IMR-90 (cell line): ENCODE data around the gene NEK11. TPM values are rescaled to one million over a fixed set of nuclear protein-coding genes. Genes with fewer than 3 reads are reported as not detected.

Experiments used
- ATAC-seq: fragments of 200-7000 bp; cut with Tn5 transposase; 2 replicates; pipeline ENCODE4 v1.9.1; 2020; ENCODE audit warnings: low read depth, mild to moderate bottlenecking, moderate library complexity
- BruUV-seq: library from RNA; stranded (reverse); fragments of 400-500 nt; replicated peaks from 2 replicates; lab custom pipeline; 2021; lab: Mats Ljungman, UMichigan
- CTCF ChIA-PET: fragments of 300-600 bp; formaldehyde crosslinking; extraction: SDS; loops from one replicate; lab custom pipeline; 2021; ENCODE audit warnings: antibody characterized with exemption; lab: Yijun Ruan, JAX
- POLR2A ChIA-PET: fragments of 300-600 bp; sonication (Branson Sonifier 250); formaldehyde crosslinking; loops from one replicate; lab custom pipeline; 2022; ENCODE audit warnings: antibody characterized with exemption; ENCODE audit not compliant: unreplicated experiment; lab: Charles Lee
- DNase-seq: peaks from one replicate; pipeline ENCODE4 v3.0.0; 2013
- H2AFZ ChIP-seq: replicated peaks from 2 replicates; pipeline ENCODE3; 2013; ENCODE audit warnings: low read length, mild to moderate bottlenecking; ENCODE audit not compliant: poor library complexity
- H2AK5ac ChIP-seq: 2 replicates; pipeline ENCODE4 v1.6.1; 2013; ENCODE audit warnings: low read depth, low read length, inconsistent platforms
- H2AK9ac ChIP-seq: replicated peaks from 2 replicates; pipeline ENCODE3; 2013; ENCODE audit warnings: mild to moderate bottlenecking, low read depth, low read length, moderate library complexity; ENCODE audit not compliant: poor library complexity
- H2BK120ac ChIP-seq: 2 replicates; pipeline ENCODE4 v1.6.1; 2013; ENCODE audit warnings: low read depth, low read length, inconsistent platforms
- H2BK15ac ChIP-seq: 3 replicates; pipeline ENCODE4 v1.6.1; 2013; ENCODE audit warnings: low read depth, low read length, inconsistent platforms
- H2BK20ac ChIP-seq: 2 replicates; pipeline ENCODE4 v1.6.1; 2013; ENCODE audit warnings: low read depth, mild to moderate bottlenecking, inconsistent platforms, low read length, moderate library complexity
- H2BK5ac ChIP-seq: 2 replicates; pipeline ENCODE4 v1.6.1; 2013; ENCODE audit warnings: mild to moderate bottlenecking, low read depth, low read length, inconsistent platforms; ENCODE audit not compliant: poor library complexity, severe bottlenecking
- H3K14ac ChIP-seq: replicated peaks from 2 replicates; pipeline ENCODE4 v1.6.1; 2013; ENCODE audit warnings: low read depth, low read length, inconsistent platforms
- H3K18ac ChIP-seq: 2 replicates; pipeline ENCODE4 v1.6.1; 2013; ENCODE audit warnings: low read depth, low read length, control low read depth
- H3K23ac ChIP-seq: 2 replicates; pipeline ENCODE4 v1.6.1; 2013; ENCODE audit warnings: low read depth, low read length, inconsistent platforms
- H3K27ac ChIP-seq: 2 replicates; pipeline ENCODE4 v1.5.1; 2013; ENCODE audit warnings: mild to moderate bottlenecking, control low read depth, low read length; ENCODE audit not compliant: insufficient read depth
- H3K27me3 ChIP-seq: 2 replicates; pipeline ENCODE4 v1.6.1; 2013; ENCODE audit warnings: low read length; ENCODE audit not compliant: control insufficient read depth, insufficient read depth
- H3K36me3 ChIP-seq: 2 replicates; pipeline ENCODE4 v1.6.1; 2013; ENCODE audit warnings: low read length, mixed read lengths; ENCODE audit not compliant: control insufficient read depth, insufficient read depth
- H3K4ac ChIP-seq: 2 replicates; pipeline ENCODE4 v1.6.1; 2013; ENCODE audit warnings: low read depth, low read length, inconsistent platforms
- H3K4me1 ChIP-seq: 2 replicates; pipeline ENCODE4 v1.6.1; 2013; ENCODE audit warnings: low read length, mixed read lengths; ENCODE audit not compliant: control insufficient read depth, insufficient read depth
- H3K4me2 ChIP-seq: 2 replicates; pipeline ENCODE4 v1.6.1; 2013; ENCODE audit warnings: low read depth, mild to moderate bottlenecking, control low read depth, low read length, moderate library complexity
- H3K4me3 ChIP-seq: 2 replicates; pipeline ENCODE4 v1.5.1; 2013; ENCODE audit warnings: low read depth, mild to moderate bottlenecking, control low read depth, low read length, moderate library complexity; ENCODE audit not compliant: insufficient read depth
- H3K56ac ChIP-seq: 2 replicates; pipeline ENCODE4 v1.6.1; 2013; ENCODE audit warnings: low read length, inconsistent platforms; ENCODE audit not compliant: insufficient read depth; ENCODE audit errors: extremely low read depth
- H3K79me1 ChIP-seq, 2 experiments: 2 replicates each; pipeline ENCODE4 v1.6.1; 2013; ENCODE audit warnings: low read length in 2 of 2, inconsistent platforms in 1 of 2, low read depth in 1 of 2
- H3K9ac ChIP-seq: 2 replicates; pipeline ENCODE4 v1.6.1; 2013; ENCODE audit warnings: low read depth, low read length, control low read depth
- H3K9me1 ChIP-seq: 2 replicates; pipeline ENCODE4 v1.6.1; 2013; ENCODE audit warnings: low read length, inconsistent platforms; ENCODE audit not compliant: insufficient read depth
- H3K9me3 ChIP-seq: 2 replicates; pipeline ENCODE4 v1.6.1; 2013; ENCODE audit warnings: low read length; ENCODE audit not compliant: control insufficient read depth, insufficient read depth
- H4K20me1 ChIP-seq: 2 replicates; pipeline ENCODE4 v1.6.1; 2013; ENCODE audit warnings: low read length, inconsistent platforms; ENCODE audit not compliant: insufficient read depth
- H4K5ac ChIP-seq: 2 replicates; pipeline ENCODE4 v1.6.1; 2013; ENCODE audit warnings: mild to moderate bottlenecking, low read depth, low read length, control low read depth
- H4K8ac ChIP-seq, 2 experiments: 2 replicates each; pipeline ENCODE4 v1.6.1; 2013; ENCODE audit warnings: low read depth in 2 of 2, low read length in 2 of 2, control low read depth in 1 of 2, inconsistent platforms in 1 of 2
- H4K91ac ChIP-seq: 2 replicates; pipeline ENCODE4 v1.6.1; 2013; ENCODE audit warnings: low read depth, low read length, inconsistent platforms; ENCODE audit not compliant: insufficient read depth
- BHLHE40 ChIP-seq: fragments of 150-350 bp; IDR thresholded peaks from 2 replicates; pipeline ENCODE4 v1.6.1; 2016; ENCODE audit warnings: mild to moderate bottlenecking, low read depth, low read length
- CEBPB ChIP-seq: IDR thresholded peaks from 2 replicates; pipeline ENCODE4 v1.6.1; 2012; ENCODE audit warnings: low read depth, low read length, improper control_type of control experiment
- NFE2L2 ChIP-seq: fragments of 150-350 bp; IDR thresholded peaks from 2 replicates; pipeline ENCODE4 v1.6.1; 2016; ENCODE audit warnings: low read depth, mild to moderate bottlenecking, low read length
- RAD21 ChIP-seq: IDR thresholded peaks from 2 replicates; pipeline ENCODE4 v1.6.1; 2012; ENCODE audit warnings: low read length, improper control_type of control experiment
- SMC3 ChIP-seq: fragments of 150-350 bp; IDR thresholded peaks from 2 replicates; pipeline ENCODE4 v1.6.1; 2016; ENCODE audit warnings: low read depth, mild to moderate bottlenecking, antibody characterized with exemption, low read length, moderate library complexity
- USF2 ChIP-seq: fragments of 150-350 bp; IDR thresholded peaks from 2 replicates; pipeline ENCODE4 v1.6.1; 2017; ENCODE audit warnings: mild to moderate bottlenecking, antibody characterized with exemption, low read length, low read depth
- WGBS, 2 experiments: methylation state at CpG; one replicate each; pipeline versions ENCODE4 v1.1.5 to v1.1.7; 2013; ENCODE audit warnings: missing lambda C conversion rate in 2 of 2; ENCODE audit not compliant: insufficient read length in 1 of 2; ENCODE audit errors: extremely low coverage in 2 of 2; 5-methylcytosine and 5-hydroxymethylcytosine counted together
- dilution Hi-C: fragments of 300-500 bp; cut with HindIII; formaldehyde crosslinking; loops from one replicate; pipeline ENCODE4 v1.14.3; 2018; ENCODE audit warnings: low sequenced_read_pairs; ENCODE audit not compliant: unreplicated experiment
- in situ Hi-C: fragments of 300-500 bp; cut with MboI; formaldehyde crosslinking; loops from 3 replicates; pipeline ENCODE4 v1.14.3; 2019; ENCODE audit warnings: low sequenced_read_pairs, inconsistent platforms, mixed read lengths
- intact Hi-C: fragments of 100-400 bp; cut with micrococcal nuclease; formaldehyde crosslinking; loops from 2 replicates; pipeline ENCODE4 v1.10.0; 2022
- polyA plus RNA-seq, 3 experiments: library from polyadenylated mRNA; depleted of rRNA; stranded (reverse); fragments of >200 nt; gene quantifications; 2 replicates each; pipeline ENCODE4 v1.2.3, GENCODE V29; 2012; ENCODE audit warnings: low replicate concordance in 1 of 3
- total RNA-seq: library from RNA; depleted of rRNA; stranded (reverse); fragments of >200 nt; gene quantifications from 2 replicates; pipeline ENCODE4 v1.2.3, GENCODE V29; 2012

Gene NEK11
- total and polyA plus RNA-seq, 2 of the 4 experiments (the other 2 are of a cell fraction): 1.1 to 1.6 TPM

DNA sequence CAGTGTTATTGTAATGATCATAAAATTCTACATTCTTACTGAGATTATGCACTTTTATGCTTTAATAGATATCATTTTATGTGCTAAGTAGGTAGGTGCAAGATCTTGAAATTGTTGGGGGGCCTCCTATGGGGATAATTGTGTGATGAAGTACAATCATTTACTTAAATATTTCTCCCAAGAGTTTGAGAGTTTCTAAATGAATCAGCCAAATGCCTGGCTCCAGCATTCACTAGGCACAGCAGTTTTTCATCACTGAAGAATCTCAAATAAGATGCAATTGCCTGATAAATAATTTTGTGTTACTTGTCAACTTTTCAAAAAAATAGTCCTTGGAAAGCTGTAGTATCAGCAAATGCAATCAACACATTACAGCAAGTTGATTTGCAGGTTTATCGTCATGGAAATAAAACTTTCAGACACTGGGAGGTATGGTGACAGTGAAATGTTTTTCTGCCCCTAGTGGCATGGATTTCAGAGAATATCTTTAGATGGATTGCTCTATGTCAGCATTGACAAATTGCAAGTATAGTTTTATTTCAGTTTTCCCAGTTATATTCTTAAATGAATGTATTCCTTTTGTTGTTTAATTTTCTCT, 167.1 kb downstream of the NEK11 start:
- Histone ChIP-seq H3K23ac (no peak overlapping the region), H4K91ac (no peak overlapping the region), H3K14ac (no peak overlapping the region), H3K18ac (no peak overlapping the region), H4K8ac (no peak overlapping the region), H3K4me3 (no peak overlapping the region), H2AFZ (no peak overlapping the region), H2AK5ac (no peak overlapping the region), H3K4me1 (no peaks in the 10 kb centered on the region), H3K4me2 (no peak overlapping the region), H2BK5ac (no peak overlapping the region), H2BK120ac (no peak overlapping the region), H3K9me3 (no peaks in the 10 kb centered on the region), H3K27ac (no peak overlapping the region), H4K20me1 (no peaks in the 10 kb centered on the region), H2BK15ac (no peak overlapping the region), H2BK20ac (no peak overlapping the region), H3K9me1 (no peaks in the 10 kb centered on the region), H3K27me3 (no peaks in the 10 kb centered on the region), H3K56ac (no peak overlapping the region), H3K79me1 (no peaks in the 10 kb centered on the region), H4K5ac (no peak overlapping the region), H3K36me3 (no peaks in the 10 kb centered on the region), H3K4ac (no peak overlapping the region), H2AK9ac (no peak overlapping the region), H3K9ac (no peak overlapping the region)
- CTCF ChIA-PET: interaction anchor here (1.2 kb wide), 1 partner anchor 35 kb away, joined by 3 read pairs; no protein-coding TSS in a partner anchor
- DNase-seq: no peak
- in situ Hi-C loops (no loop called here), intact Hi-C loops (no loop called here), dilution Hi-C loops (no loop called here)
- no CpG with 5 or more reads among the region's 1 CpG for WGBS, 2 experiments
- BruUV-seq: no TSS peak
- no peak for ATAC-seq
- POLR2A ChIA-PET: no interaction called here
- TF ChIP-seq CEBPB: no peak
- TF ChIP-seq NFE2L2: no peak
- TF ChIP-seq USF2: no peak
- TF ChIP-seq RAD21: no peak
- no peak for TF ChIP-seq BHLHE40
- TF ChIP-seq SMC3: no peak
